WI38 (cell line): ENCODE data around the gene PCDHGA3.

Experiments used
- H3K4me3 ChIP-seq: 2 replicates; pipeline ENCODE4 v1.5.1; 2011; ENCODE audit warnings: low read depth, mild to moderate bottlenecking, control low read depth, low read length
- TF ChIP-seq, protein P1 (sequence below): IDR thresholded peaks from 2 replicates; pipeline ENCODE4 v1.5.1; 2012; ENCODE audit warnings: low read depth, mild to moderate bottlenecking, control low read depth, low read length

PCDHGA3 gene

DNA sequence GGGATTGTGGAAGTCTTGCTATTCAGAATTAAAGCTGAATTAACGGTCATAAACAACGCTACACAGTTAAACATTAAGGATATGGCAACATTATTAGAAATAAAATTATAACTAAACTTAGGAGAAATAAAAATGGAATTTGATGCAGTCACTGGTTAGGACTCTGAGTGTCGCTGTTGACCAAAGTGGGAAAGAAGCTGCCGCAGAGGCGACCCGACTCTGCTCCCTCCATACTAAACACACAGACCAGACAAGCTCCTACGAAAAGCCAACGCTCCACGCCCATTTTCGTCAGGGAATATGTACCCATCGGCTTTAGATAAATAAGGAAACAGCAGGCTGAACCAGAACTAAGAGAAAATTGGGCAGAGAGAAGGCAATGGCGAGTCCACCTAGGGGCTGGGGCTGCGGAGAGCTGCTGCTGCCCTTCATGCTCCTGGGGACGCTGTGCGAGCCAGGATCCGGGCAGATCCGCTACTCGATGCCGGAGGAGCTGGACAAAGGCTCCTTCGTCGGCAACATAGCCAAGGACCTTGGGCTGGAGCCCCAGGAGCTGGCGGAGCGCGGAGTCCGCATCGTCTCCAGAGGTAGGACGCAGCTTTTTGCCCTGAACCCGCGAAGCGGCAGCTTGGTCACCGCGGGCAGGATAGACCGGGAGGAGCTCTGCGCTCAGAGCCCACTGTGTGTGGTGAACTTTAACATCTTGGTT lies 20.5 kb downstream of the PCDHGA3 start, which contains the start of gene PCDHGA5:
Gene PCDHGA5, plus strand, starts transcription at position 211 of the 709 bp plus-strand sequence. Its CDS starts 169 bp downstream, at position 380.
- H3K4me3 ChIP-seq = no peak within 1 kb of the TSS
- TF ChIP-seq, protein P1, sequence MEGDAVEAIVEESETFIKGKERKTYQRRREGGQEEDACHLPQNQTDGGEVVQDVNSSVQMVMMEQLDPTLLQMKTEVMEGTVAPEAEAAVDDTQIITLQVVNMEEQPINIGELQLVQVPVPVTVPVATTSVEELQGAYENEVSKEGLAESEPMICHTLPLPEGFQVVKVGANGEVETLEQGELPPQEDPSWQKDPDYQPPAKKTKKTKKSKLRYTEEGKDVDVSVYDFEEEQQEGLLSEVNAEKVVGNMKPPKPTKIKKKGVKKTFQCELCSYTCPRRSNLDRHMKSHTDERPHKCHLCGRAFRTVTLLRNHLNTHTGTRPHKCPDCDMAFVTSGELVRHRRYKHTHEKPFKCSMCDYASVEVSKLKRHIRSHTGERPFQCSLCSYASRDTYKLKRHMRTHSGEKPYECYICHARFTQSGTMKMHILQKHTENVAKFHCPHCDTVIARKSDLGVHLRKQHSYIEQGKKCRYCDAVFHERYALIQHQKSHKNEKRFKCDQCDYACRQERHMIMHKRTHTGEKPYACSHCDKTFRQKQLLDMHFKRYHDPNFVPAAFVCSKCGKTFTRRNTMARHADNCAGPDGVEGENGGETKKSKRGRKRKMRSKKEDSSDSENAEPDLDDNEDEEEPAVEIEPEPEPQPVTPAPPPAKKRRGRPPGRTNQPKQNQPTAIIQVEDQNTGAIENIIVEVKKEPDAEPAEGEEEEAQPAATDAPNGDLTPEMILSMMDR = no peak

DNA sequence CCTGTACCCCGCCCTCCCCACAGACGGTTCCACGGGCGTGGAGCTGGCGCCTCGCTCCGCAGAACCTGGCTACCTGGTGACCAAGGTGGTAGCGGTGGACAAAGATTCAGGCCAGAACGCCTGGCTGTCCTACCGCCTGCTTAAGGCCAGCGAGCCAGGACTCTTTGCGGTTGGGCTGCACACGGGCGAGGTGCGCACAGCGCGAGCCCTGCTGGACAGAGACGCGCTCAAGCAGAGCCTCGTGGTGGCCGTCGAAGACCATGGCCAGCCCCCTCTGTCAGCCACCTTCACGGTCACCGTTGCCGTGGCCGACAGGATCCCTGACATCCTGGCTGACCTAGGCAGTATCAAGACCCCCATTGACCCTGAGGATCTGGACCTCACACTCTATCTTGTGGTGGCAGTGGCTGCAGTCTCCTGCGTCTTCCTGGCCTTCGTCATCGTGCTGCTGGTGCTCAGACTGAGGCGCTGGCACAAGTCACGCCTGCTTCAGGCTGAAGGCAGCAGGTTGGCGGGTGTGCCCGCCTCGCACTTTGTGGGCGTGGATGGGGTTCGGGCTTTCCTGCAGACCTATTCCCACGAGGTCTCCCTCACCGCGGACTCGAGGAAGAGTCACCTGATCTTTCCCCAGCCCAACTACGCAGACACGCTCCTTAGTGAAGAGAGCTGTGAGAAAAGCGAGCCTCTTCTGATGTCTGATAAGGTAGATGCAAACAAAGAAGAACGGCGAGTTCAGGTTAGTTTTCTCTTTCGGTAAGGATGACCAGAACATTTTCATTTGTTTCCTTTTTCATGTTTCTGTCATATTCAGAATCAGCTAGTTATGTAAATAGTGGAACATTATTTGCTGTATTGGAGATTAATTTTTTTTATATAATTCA lies 22.6 kb downstream of the PCDHGA3 start:
- H3K4me3 ChIP-seq = no peak overlapping the region
- TF ChIP-seq, protein P1 = no peak

DNA sequence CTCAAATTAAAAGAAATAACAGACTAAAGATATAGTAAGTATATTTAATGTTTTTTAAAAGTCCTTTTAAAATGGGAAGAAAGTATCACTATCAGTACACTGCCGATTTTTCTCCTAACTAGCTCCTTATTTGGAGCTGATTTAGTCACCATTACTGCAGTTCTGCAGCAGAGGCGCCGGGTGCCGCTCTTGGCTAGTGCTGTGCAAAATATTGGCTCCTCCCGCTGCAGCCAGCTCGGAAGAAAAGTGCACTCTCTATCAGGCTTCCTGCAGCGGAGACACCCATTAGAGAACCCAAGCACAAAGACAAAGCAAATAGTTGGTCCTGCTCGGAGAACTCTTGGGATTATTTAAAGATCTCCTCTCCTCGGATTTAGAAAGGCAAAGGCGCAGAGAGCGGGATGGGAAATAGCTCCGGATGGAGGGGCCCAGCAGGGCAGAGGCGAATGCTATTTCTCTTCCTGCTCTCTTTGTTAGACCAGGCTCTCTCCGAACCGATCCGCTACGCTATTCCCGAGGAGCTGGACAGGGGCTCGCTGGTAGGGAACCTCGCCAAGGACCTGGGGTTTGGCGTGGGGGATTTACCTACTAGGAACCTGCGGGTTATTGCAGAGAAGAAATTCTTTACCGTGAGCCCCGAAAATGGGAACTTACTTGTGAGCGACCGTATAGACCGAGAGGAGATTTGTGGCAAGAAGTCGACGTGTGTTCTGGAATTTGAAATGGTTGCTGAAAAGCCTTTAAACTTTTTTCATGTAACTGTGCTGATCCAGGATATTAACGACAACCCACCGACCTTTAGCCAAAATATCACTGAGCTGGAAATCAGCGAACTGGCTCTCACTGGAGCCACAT lies 26.6 kb downstream of the PCDHGA3 start, which contains the start of gene PCDHGB3:
Gene PCDHGB3, plus strand, starts transcription at position 249 of the 855 bp plus-strand sequence. Its CDS starts 153 bp downstream, at position 402.
- TF ChIP-seq, protein P1 = peak; percentile 53
- peak within 1 kb of the TSS; percentile 53 for H3K4me3 ChIP-seq

DNA sequence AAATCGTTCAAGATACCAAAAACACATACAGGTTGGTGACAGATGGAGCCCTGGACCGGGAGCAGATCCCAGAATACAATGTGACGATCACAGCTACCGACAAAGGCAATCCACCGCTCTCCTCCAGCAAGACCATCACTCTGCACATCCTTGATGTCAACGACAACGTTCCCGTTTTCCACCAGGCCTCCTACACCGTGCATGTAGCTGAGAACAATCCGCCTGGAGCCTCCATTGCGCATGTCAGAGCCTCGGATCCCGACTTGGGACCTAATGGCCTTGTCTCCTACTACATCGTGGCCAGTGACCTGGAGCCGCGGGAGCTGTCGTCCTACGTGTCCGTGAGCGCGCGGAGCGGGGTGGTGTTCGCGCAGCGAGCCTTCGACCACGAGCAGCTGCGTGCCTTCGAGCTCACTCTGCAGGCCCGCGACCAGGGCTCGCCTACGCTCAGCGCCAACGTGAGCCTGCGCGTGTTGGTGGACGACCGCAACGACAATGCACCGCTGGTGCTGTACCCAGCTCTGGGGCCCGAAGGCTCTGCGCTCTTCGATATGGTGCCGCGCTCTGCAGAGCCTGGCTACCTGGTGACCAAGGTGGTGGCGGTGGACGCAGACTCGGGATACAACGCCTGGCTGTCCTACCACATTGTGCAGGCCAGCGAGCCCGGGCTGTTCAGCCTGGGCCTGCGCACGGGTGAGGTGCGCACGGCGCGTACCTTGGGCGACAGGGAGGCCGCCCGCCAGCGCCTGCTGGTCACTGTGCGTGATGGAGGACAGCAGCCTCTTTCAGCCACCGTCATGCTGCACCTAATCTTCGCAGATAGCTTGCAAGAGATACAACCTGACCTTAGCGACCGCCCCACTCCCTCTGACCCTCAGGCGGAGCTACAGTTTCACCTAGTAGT lies 28.2 kb downstream of the PCDHGA3 start:
- no peak overlapping the region for H3K4me3 ChIP-seq
- TF ChIP-seq, protein P1 = no peak

DNA sequence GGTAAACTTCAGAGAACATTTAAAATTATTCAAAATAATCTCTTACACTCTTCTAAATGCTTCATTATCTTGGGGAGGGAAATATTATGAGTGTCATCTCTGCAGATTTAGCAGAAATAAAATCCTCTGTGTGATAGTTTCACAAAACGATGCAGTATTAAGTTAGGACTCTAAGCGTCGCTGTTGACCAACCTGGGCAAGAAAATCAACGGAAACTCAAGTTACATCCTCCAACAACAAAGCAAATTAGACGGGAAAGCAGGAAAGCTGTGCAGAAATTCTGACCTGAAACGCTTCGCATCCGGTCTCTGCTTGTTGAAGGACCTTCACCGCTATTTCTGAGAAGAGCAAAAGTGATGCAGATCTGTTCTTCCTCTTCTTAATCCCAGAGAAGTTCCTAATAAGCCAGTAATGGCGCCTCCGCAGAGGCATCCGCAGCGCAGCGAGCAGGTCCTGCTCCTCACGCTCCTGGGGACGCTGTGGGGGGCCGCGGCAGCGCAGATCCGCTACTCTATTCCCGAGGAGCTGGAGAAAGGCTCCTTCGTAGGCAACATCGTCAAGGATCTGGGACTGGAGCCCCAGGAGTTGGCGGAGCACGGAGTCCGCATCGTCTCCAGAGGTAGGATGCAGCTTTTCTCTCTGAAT lies 30.2 kb downstream of the PCDHGA3 start, which contains the start of gene PCDHGA6:
Gene PCDHGA6, plus strand, starts transcription at position 219 of the 645 bp plus-strand sequence. Its CDS starts 193 bp downstream, at position 412.
- TF ChIP-seq, protein P1 = peak; percentile 37; the same call in 1 of the 2 replicates
- no peak within 1 kb of the TSS for H3K4me3 ChIP-seq
